HTR-8/SVneo (cell line): ENCODE results near the gene SLC16A1.
A peak's percentile ranks its signal among the peaks of the same experiment; 100 is the strongest.
"Not testable (repeated sequence)": the region's sequence is repeated elsewhere in the genome, so short reads cannot be mapped to it uniquely, and the experiment has no call there.

Experiments
- DNase-seq: peaks from one replicate; pipeline ENCODE4 v3.0.0; 2011; ENCODE audit warnings: low spot score, mixed read lengths; ENCODE audit not compliant: insufficient read length
- FAIRE-seq: peaks from 2 replicates; lab custom pipeline; 2011; peaks lifted over from hg19 to GRCh38; lab: Jason Lieb, UNC

The SLC16A1 gene, protein sequence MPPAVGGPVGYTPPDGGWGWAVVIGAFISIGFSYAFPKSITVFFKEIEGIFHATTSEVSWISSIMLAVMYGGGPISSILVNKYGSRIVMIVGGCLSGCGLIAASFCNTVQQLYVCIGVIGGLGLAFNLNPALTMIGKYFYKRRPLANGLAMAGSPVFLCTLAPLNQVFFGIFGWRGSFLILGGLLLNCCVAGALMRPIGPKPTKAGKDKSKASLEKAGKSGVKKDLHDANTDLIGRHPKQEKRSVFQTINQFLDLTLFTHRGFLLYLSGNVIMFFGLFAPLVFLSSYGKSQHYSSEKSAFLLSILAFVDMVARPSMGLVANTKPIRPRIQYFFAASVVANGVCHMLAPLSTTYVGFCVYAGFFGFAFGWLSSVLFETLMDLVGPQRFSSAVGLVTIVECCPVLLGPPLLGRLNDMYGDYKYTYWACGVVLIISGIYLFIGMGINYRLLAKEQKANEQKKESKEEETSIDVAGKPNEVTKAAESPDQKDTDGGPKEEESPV

DNA sequence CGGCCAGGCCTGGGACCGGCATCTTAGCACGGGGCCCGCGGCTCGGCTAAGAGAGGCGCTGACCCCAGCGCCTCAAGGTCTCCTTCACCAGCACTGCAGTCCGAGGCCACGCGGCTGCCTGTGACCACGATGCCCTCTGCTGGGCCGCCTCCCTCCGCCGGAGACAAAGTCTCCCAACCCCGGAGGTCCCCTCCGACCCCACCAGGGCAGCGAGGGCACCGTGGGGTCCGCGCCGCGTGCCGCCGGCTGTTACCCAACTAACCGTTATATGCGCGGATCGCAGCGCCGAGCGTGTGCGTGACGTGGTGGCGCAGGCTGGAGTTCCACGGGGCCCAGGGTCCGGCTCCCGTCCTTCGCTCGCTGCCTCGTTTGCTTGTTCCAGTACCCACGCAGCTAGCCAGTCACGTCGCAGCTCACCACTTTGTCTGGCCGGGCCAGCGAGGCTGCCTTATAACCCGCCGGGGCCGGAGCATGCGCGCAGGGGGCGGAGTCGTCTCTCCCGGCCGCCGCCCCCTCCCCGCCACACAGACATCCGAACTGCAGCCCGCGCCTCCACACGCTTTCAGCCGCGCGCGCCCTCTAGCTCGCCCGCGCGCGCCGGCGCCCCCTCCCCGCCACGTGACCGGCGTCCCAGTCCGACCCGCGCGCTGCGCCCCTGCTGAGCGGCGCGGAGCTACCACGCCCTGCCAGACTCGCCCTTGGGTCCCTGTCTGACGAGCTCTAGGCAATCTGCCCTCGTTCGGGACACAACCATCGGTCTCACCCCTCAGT, at the start of gene SLC16A1:
SLC16A1 (minus strand) TSS at position 424 of the 771 bp plus-strand sequence. CDS start 26,888 bp downstream, outside the sequence.
- peak; percentile 38 for FAIRE-seq
- DNase-seq: peak; percentile 79

DNA sequence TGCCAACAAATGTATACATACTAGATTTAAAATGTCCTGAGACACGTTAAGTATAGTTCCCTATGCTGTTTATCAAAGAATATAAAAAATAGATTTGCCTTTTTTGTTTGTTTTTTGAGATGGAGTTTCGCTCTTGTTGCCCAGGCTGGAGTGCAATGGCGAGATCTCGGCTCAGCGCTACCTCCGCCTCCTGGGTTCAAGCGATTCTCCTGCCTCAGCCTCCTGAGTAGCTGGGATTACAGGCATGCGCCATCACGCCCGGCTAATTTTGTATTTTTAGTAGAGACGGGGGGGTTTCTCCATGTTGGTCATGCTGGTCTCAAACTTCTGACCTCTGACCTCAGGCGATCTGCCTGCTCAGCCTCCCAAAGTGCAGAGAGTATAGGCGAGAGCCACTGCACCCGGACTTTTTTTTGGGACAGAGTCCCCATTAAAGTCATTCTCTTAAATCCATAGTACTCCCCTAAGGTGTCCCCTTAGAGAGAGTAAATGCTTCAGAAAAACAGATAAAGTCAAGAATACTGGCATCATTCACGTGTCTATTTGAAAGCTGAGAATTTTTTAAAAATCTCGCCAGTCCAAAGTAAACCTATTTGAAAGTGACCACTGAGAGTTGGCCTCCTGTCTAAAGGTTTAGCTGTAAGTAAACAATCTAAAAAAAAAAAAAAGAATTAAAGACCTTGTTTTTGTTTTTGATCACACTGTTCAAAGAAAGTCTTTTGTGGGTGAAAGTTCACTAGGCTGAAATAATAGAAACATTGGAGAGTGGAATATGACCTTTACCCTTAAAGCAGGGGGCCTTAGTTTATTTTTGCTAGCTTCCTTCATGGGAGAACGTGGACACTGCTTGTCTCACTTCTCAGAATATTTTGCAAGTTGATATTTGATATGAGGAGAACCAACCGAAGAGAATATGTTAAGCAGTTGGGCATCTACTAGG, 48.0 kb upstream of the SLC16A1 start:
- FAIRE-seq (no peak), DNase-seq (no peak)

DNA sequence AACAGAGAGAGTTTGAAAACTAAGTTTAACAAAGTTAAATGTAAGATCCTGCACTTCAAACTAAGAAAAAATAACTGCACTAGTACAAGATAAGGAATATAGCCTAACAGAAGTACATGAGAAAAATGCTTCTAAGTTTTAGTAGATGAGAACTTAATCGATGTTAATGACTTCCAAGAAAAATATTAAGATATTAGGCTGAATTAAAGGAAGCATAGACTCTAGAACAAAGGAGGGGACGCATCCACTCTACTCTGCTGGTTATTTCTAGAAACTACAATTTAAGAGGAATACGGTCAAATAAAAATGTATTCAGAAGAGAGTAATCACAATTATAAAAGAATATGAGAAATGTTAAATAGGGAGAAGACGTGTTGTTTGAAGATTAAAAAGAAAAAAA, 46.3 kb upstream of the SLC16A1 start:
- FAIRE-seq (no peak), DNase-seq (no peak)

DNA sequence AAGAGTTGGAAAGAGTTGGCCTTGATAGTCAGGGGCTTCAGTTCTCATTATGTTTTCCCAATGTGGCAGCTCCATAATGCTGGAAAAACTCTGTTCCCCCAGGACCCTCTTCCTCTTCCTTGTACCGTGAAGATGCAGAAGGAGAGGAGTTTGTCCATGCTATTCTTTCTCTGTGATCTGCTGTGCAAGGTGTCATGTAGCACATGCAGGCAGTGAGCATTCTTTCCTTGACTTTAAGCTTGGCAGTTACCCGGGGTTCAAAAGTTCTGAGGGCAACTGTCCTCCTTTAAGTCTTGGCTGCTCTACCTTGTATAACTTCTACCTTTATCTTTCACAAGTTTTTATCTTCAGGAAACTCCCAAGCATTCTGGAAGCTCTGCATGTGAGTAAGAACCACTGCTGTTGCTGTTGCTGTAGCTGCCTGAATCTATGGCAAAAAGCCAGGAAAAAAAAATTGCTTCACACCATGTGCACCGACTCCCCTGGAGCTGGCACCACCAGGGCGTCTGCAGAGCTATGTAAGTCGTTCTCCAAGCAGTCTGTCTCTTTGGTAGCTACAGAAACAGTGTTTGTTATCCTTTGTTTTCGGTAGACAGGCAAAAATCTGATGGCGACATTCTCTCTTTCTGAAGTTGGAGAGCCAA, 42.7 kb upstream of the SLC16A1 start:
- no peak for DNase-seq
- no peak for FAIRE-seq

DNA sequence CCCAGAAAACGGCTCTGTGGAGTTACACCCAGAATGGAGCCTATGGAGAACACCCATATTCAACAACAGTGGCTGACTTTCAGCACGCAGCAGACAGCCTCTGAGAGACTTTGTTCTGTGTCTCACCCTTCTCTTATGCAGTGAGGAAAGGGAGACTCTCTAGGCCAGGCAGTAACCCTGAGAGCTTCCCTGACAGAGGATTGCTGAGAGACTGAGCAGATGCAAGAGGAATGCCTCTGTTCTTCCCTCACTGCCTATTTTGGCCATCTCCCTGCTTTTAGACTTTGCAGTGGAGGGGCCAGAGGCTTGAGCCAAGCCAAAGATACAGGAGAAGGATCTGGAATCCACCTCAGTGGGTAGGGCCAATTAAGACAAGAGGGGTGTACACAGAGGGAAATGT, 41.8 kb upstream of the SLC16A1 start:
- FAIRE-seq: no peak

DNA sequence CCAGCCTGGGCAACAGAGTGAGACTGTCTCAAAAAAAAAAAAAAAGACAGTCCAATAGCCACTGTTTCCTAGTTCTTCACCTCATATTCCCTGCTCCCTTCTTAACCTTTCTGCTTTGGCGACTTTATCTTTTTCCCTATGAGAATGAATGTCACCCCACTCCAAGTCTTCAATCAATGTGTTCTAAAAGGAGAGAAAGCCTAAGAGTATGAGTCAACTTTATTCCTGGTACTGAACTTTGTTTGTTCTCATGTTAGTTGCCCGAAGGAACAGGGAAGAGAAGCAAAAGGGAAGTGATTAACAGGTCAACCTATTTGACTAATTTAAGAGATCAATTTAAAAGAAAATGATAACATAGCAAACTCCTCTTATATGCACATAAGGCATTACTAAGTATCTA, 39.9 kb upstream of the SLC16A1 start:
- DNase-seq (no peak), FAIRE-seq (no peak)

More for the DNA sequence above, 41.8 kb upstream of the SLC16A1 start:
- DNase-seq: no peak

DNA sequence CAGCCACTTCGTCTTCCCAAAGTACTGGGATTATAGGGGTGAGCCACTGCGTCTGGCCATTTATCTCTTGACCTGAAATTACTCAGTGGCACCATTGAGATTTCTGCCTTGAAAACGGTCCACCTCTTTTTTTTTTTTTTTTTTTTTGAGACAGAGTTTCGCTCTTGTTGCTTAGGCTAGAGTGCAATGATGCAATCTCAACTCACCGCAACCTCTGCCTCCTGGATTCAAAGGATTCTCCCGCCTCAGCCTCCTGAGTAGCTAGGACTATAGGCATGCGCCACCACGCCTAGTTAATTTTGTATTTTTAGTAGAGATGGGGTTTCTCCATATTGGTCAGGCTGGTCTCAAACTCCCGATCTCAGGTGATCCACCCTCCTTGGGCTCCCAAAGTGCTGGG, 39.0 kb upstream of the SLC16A1 start:
- not testable (repeated sequence) for FAIRE-seq, DNase-seq

DNA sequence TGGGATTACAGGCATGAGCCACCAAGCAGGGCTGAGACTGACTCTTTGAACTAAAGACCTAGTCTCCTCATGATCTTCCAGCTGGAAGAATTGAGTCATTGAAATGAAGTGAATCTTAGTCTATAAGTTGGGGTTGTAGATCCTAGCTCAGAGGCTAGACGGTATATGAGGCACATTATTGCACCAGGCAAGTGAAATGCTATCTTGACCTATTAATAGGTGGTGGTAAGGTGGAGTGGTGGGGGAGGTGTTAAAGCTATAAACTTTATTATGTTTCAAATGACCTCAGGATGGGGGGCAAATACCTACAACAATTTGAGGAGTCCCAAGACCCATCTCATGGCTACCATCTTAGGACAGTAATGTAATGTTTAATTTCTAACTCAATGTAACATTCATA, 36.8 kb upstream of the SLC16A1 start:
- FAIRE-seq (no peak), DNase-seq (no peak)

DNA sequence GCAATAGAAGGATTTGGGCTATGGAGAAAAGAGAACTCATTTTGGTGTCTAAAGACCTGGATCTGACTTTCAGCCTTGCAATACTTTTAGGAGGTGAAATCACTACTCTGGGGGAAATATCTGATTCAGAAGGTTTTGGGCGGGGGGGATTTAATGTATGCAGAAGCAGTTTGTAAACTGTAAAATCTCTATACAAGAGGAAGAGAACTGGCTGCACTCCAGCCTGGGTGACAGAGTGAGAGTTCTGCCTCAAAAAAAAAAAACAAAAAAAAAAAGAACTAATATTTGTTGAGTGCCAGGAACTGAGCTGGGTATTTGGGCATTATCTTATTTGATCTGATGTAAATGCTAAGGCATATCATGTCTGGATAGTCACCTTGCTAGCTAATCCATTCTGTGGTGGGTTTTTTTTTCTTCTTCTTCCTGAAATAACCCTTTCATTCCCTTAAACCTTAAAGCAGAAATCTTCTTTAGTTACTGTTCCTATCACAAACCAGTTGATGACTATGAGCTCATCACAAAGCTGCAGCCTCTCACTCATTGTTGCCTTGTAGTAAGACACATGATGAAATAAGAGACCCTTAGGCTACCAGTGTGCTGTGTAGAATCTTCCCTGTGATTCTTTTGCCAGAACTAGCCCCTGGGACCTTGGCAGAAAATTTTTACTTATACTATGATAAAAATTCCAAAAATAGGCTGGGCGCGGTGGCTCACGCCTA, 35.6 kb upstream of the SLC16A1 start:
- no peak for FAIRE-seq

DNA sequence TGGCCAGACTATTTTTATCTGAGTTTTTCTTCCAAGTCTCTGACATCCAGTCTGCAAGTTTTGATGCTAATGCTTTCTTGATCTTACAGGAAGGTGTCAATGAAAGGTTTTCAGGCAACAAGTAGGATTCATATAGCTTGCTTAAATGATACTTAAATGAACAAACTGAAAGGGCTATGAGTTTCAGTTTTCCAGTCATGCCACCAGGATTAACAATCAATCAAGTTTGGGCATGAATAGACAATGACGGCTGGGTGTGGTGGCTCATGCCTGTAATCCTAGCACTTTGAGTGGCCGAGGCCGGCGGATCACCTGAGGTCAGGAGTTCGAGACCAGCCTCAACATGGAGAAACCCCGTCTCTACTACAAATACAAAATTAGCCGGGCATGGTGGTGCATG, 34.3 kb upstream of the SLC16A1 start:
- FAIRE-seq: no peak
- no peak for DNase-seq

More for the DNA sequence above, 35.6 kb upstream of the SLC16A1 start:
- no peak for DNase-seq

DNA sequence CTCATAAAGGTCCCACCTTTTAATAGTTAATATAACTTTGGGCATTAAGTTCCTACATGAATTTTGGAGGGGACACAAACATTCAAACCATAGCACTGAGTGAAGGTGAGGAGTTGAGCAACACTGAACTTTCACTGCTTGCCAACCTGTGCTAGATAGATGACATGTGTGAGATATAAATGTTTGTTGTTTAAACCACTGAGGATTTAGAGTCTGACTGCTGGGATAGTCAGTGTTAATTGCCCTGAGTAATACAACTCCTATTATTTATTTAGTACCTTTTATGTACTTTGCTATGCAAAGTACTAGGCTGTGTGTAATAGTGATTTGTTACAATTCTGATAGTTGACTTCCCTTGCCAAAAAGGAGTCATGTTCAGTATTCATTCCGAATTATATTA, 32.4 kb upstream of the SLC16A1 start:
- no peak for FAIRE-seq
- DNase-seq: no peak

DNA sequence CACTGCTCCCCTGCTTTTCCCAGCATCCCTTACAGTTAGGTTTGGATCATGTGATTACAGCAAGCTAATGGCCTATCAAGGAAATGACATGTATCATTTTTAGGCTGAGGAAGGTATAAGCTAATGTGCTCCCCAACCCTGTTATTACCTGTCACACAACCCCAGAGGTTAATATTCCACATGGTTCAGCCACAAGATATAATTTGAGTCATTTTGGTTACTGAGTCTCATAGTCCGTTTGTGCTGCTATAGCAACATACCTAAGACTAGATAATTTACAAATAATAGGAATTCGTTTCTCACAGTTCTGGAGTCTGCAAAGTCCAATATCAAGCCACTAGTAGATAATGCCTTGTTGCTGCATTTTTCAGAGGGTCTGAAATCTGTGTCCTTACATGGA, 29.1 kb upstream of the SLC16A1 start:
- DNase-seq (no peak), FAIRE-seq (no peak)

DNA sequence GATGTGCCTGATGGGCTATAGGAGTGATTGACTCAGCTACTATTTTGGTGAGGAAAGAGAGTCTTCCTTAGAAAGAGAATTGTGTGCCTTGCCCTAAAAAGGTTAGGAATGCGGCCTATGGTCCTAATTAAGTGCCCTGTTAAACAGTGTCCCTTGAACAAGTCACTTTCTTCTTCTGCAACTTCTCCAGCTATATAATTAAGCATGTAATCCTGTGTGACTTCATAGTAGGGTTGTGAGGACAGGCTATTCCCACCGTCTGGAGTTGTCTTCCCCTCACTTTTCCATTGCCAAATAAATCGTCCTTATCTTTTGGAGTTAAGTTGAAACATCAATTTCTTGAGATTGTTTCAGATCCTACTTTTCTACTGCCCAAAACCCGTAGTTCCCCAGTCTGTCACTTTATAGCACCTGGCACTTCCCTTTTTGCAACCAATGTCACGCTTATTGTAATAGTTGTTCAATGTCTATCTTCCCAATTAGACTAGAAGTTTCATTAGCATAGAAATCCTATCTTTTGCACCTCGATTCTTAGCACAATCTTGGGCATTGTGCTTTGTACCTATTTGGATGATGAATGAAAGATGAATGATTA, 27.6 kb upstream of the SLC16A1 start:
- no peak for FAIRE-seq
- no peak for DNase-seq

DNA sequence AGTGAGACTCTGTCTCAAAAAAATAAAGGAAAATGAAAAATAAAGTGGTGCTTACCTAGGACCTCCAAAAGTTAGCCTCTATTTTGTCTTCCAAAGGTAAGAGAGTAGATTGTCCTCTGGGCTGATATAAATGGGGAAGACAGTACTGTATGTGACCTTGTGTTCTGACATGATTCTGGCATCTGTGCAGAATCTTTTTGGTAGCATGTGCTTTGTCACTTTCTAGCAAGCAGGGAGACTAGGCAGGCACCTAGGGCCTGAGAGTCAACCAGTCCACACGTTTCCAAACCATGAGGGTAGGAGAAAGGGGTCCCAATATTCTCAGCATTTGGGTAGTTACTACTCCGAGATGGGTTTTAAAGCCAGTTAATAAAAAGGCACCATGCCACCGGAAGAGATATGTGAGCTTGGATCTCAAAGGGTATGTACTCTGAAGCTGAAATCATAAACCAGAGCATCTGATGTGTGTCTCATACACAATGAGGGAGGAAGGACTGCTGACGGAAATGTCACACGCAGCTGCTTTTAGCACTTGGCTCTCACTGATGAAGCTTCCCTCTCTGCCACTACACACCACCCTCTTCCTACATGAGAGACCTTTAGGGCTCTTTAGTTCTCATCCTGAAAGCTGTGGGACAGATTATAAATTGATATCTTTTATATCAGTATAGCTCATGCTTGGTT, 27.0 kb upstream of the SLC16A1 start:
- DNase-seq (no peak), FAIRE-seq (no peak)

DNA sequence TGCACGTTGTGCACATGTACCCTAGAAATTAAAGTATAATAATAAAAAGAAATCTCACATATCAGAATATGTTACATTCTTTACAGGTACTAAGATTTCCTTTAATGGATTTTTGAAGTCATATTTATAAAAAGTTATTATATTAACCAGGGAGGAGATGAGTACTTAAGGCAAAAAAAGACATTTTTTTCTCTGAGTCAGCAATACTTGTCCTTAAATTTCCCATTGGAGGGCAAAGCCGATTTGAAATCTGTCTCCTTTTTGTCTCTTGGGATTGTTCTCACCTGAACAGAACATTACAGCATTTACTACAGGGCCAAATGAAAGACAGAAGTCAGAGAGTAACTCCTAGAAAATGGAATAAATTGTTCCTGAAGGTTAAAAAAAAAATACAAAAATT, 26.3 kb upstream of the SLC16A1 start:
- FAIRE-seq: no peak
- no peak for DNase-seq

DNA sequence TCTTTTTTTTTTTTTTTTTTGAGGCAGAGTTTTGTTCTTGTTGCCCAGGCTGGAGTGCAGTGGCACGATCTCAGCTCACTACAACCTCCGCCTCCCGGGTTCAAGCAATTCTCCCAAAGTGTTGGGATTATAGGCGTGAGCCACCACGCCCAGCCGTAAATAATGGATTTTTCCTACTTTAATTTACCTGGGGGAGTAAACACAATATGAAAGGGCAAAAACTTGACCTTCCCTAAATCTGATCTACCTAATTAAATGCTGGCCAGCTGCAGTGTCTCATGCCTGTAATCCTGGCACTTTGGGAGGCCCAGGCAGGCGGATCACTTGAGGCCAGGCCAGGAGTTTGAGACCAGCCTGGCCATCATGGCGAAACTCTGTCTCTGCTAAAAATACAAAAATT, 25.8 kb upstream of the SLC16A1 start:
- not testable (repeated sequence) for DNase-seq

DNA sequence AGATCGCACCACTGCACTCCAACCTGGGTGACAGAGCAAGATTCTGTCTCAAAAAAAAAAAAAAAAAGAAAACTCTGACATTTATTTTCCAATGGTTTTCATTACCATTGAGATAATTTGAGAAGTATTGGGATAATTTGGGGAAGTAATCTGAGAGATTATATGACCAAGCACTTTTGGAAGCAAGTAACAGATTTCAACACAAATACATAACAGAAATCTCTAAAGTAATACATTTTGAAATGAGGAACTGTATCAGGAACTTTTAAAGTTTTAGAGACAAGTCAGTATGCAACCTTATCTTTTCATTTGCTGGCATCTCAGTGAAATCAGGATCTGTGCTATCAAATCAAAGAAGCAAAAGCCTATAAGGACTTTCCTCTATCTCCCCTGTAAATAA, 25.4 kb upstream of the SLC16A1 start:
- DNase-seq: no peak
- no peak for FAIRE-seq

More for the DNA sequence above, 25.8 kb upstream of the SLC16A1 start:
- not testable (repeated sequence) for FAIRE-seq

DNA sequence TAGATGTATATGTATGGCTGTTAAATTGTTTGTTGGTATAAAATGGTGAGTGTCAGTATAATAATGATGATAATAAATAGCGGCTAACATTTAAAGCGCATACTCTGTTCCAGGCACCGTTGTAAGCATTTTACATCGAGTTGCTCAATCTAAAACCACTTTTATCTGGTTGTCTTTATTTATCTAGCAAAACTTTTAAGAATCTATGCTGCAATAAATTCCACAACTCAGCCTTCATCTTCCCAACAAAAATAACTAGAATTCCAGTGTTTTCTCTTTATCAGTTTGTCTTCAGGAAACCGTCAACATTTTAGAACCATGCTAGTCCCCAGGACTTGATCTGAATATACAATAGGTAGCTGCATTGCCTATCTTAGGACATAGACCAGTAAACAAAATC, 19.3 kb upstream of the SLC16A1 start:
- FAIRE-seq (no peak), DNase-seq (no peak)
